ENCODE measurements around the gene ARL17B.
"Not testable (repeated sequence)": the region's sequence is repeated elsewhere in the genome, so short reads cannot be mapped to it uniquely, and the experiment has no call there.

DNA sequence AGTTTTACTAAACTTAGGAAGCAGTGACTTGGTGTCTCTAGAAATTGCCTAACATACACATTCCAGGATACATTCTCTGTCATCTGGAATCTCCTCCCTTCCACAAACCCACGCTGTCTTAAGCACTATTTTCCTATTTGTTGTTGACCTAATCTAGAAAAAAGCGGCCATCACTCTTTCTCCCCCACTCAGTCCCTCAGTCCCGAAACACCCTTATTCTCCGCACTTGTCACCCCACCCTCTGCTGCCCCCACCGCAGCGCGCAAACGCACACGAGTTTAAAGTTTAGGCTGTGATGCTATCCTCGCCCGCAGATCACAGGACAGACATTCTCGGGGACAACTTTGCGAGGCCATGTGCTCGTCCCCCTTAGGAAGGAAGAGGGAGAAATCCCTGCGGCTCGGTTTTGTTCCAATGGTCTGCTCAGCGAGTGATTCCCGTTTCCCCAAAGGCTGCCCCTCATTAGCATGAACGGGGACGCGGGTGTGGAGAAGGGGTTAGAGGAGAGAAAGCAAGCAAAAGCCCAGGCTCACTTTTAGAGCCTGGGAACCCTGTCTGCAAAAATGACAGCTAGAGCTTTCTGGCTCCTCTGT lies 95.4 kb downstream of the ARL17B start:
- TF ChIP-seq, protein P1, sequence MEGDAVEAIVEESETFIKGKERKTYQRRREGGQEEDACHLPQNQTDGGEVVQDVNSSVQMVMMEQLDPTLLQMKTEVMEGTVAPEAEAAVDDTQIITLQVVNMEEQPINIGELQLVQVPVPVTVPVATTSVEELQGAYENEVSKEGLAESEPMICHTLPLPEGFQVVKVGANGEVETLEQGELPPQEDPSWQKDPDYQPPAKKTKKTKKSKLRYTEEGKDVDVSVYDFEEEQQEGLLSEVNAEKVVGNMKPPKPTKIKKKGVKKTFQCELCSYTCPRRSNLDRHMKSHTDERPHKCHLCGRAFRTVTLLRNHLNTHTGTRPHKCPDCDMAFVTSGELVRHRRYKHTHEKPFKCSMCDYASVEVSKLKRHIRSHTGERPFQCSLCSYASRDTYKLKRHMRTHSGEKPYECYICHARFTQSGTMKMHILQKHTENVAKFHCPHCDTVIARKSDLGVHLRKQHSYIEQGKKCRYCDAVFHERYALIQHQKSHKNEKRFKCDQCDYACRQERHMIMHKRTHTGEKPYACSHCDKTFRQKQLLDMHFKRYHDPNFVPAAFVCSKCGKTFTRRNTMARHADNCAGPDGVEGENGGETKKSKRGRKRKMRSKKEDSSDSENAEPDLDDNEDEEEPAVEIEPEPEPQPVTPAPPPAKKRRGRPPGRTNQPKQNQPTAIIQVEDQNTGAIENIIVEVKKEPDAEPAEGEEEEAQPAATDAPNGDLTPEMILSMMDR (conservative IDR thresholded peaks at IDR 0.05), result not testable (repeated sequence)
- not testable (repeated sequence) for TF ChIP-seq EZH2 (IDR thresholded peaks at IDR 0.05; ENCODE audit: low read depth)

Measured in PC-9 (cell line).